LNCaP clone FGC (cell line): Measurements from ENCODE around the gene REXO4.

Source experiments
- DNase-seq: peaks from one replicate; pipeline ENCODE4 v3.0.0-alpha.2; 2011; ENCODE audit warnings: low read depth
- H3K4me3 ChIP-seq: 2 replicates; pipeline ENCODE4 v1.5.1; 2011; ENCODE audit warnings: mild to moderate bottlenecking, low read depth, low read length, control low read depth
- TF ChIP-seq, protein P1 (sequence below): IDR thresholded peaks from 2 replicates; pipeline ENCODE4 v1.5.1; 2012; ENCODE audit warnings: mild to moderate bottlenecking; ENCODE audit not compliant: control insufficient read depth, insufficient read depth; ENCODE audit errors: extremely low read depth

Gene REXO4

DNA sequence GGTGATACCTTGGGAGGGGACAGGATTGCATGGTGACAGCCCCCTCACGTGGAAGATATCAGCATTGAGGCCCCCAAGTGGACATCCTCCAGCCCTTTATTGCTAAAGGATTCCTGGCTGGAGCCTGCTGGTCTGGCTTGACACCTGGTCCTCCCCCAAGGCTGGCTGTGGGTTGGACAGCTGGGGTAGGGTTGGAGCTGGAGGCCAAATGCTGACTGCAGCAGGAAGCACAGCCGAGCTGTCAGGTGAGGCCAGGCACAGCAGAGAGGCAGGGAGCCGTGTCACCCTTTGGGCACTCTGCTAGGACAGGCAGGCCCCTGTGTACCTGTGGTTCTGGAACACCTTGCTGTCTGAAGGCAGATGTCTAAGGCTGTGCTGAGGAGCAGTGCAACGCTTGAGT, 44.2 kb upstream of the REXO4 start:
- TF ChIP-seq, protein P1, sequence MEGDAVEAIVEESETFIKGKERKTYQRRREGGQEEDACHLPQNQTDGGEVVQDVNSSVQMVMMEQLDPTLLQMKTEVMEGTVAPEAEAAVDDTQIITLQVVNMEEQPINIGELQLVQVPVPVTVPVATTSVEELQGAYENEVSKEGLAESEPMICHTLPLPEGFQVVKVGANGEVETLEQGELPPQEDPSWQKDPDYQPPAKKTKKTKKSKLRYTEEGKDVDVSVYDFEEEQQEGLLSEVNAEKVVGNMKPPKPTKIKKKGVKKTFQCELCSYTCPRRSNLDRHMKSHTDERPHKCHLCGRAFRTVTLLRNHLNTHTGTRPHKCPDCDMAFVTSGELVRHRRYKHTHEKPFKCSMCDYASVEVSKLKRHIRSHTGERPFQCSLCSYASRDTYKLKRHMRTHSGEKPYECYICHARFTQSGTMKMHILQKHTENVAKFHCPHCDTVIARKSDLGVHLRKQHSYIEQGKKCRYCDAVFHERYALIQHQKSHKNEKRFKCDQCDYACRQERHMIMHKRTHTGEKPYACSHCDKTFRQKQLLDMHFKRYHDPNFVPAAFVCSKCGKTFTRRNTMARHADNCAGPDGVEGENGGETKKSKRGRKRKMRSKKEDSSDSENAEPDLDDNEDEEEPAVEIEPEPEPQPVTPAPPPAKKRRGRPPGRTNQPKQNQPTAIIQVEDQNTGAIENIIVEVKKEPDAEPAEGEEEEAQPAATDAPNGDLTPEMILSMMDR, result no peak
- no peak overlapping the region for H3K4me3 ChIP-seq
- no peak for DNase-seq

DNA sequence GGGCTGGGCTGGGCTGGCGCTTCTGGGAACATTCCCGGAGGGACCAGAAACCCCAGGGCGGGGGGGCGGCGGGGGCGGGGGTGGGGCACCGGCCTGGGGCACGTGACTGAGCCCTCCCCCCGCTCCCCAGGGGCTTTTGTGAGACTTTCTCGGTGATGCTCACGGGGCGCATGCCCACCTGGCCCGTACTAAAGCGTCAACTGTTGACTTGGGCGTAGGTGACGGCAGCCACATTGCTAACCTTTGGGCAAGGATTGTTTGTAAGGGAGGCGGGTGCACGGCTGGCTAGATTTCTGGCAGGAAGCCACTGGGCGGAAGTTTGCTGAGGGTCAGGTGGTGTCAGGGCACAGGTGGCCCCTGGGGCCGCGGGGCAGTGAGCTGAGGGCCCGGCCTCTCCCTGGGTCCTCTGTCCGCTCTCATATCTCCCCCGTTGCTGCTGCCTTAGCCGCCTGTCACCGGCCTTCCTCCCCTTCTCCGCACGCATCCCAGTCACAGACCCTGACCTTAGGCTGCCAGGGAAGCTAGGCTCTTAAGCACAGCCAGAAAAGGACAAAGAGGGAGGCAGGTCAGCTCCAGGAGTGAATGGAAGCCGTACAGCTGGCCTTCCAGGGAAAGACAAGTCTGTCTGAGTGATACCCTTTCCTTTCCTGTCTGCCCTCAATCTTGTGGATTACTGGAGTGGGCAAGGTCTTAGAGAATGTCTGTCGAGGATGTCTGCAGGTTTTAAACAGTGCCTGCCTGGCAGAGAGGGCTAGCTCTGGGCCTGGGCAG, 42.8 kb upstream of the REXO4 start:
- peak overlapping the region; percentile 73 for H3K4me3 ChIP-seq
- TF ChIP-seq, protein P1, result no peak
- DNase-seq, result peak; percentile 73

DNA sequence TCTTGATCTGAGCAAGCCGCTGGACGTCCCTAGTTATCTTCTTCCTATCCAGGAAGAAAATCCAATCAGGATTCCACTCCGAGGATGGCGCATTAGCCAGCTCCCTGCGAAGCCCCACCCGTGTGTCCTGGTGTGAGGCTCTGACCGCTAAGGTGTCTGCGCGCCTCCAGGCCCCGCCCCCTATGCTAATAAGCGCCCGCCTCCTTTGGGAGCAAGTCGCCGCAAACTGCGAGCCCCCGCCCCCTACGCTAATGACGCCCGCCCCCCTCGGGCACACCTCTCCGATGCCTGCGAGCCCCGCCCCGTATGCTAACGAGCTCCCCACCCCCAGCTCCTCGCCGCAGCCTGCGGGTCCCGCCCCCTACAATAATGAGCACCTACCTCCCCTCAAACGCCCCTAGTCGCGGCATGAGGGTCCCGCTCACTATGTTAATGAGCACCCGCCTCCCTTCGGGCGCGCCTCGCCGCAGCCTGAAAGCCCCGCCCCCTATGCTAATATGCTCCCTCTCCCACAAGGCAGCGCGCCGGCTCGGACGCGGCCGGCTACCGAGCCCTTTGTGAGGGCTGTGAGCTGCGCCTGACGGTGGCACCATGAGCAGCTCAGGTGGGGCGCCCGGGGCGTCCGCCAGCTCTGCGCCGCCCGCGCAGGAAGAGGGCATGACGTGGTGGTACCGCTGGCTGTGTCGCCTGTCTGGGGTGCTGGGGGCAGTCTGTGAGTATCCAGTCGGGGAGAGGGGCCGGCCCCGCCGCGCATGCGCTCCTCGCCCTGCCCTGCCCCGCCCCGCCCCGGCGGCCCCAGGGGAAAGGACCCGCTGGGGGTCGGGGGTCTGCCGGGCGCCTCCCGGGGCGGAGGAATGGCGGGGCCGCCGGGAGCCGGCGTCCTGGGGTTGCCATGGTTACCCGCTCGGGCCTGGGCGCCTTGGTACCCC, 41.9 kb upstream of the REXO4 start, which contains the start of gene CACFD1:
Gene CACFD1 (plus strand): TSS at position 503 of the 929 bp plus-strand sequence. CDS start 89 bp downstream, at position 592.
- TF ChIP-seq, protein P1, result no peak
- peak; percentile 90 for DNase-seq
- peak within 1 kb of the TSS; percentile 73 for H3K4me3 ChIP-seq

DNA sequence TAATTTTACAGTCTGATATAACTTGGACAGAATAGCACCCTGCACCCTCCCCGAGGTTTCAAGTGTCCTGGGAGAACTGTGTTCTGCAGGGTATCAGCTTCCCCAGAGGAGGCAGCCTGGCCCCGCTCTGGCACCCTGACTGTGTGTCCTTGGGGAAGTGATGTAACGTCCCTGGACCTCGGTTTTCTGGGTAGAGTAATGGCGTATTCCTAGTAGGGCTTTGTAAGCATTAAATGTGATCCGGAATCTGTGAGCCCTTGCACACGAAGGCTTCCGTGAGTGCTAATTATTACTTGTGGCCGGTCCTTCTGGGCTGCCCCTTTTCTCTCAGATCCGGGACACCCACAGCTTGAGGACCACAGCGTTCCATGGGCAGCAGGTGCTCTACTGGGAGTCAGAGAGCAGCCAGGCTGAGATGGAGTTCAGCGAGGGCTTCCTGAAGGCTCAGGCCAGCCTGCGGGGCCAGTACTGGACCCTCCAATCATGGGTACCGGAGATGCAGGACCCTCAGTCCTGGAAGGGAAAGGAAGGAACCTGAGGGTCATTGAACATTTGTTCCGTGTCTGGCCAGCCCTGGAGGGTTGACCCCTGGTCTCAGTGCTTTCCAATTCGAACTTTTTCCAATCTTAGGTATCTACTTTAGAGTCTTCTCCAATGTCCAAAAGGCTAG, 41.0 kb upstream of the REXO4 start:
- no peak for DNase-seq
- peak overlapping the region; percentile 43 for H3K4me3 ChIP-seq
- TF ChIP-seq, protein P1, result no peak

DNA sequence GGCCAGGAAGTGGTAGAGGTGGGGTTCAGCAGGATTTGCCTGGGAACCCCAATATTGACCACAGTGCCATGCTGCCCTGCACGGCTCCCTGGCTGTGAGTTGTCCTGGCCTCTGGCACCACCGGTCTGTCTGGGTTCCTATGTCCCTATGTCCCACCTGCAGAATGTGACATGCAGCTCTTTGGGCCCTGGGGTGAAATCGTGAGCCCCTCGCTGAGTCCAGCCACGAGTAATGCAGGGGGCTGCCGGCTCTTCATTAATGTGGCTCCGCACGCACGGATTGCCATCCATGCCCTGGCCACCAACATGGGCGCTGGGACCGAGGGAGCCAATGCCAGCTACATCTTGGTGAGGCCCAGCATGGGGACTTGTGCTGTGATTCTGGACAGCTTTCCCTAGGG, 39.9 kb upstream of the REXO4 start:
- no peak for DNase-seq
- TF ChIP-seq, protein P1, result no peak
- no peak overlapping the region for H3K4me3 ChIP-seq

DNA sequence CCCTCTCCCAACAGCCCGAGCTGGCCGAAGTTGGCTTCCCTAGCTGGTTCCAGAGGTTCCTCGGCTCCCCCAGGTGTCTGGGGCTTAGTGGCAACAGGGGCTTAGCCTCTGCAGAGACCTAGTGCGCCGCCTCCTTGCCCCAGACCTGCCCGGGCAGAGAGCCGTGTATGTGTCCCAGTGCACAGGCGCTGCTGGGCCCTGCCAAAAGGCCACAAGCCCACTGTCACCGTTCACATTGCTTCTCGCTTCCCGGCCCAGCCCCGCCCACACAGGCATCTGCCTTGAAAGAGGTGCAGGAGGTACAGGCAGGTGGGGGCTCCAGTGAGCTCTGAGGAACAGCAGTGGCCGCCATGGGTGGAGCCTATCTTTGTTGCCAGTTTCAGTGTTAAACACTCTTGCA, 39.4 kb upstream of the REXO4 start:
- H3K4me3 ChIP-seq, result no peak overlapping the region
- TF ChIP-seq, protein P1, result no peak
- DNase-seq, result no peak
